Pancreas (tissue), 10 donors: ENCODE results near the gene CCND3. TPM values are rescaled to one million over a fixed set of nuclear protein-coding genes. Genes with fewer than 3 reads are reported as not detected.

ENCODE experiments used
- ATAC-seq, 4 donors: fragments of 200-7000 bp; cut with Tn5 transposase; one replicate each; pipeline versions ENCODE4 v1.8.0 to v1.9.1; 2020; ENCODE audit warnings: mild to moderate bottlenecking in 4 of 4, moderate library complexity in 4 of 4
- DNase-seq, 6 donors: peaks; one replicate each; pipeline ENCODE4 v3.0.0-alpha.2; 2020
- FAIRE-seq: peaks from 2 replicates; lab custom pipeline; 2012; peaks lifted over from hg19 to GRCh38; lab: Jason Lieb, UNC
- H3K27ac ChIP-seq, 4 donors: fragments of 200-600 bp; sonication (generic); 1 replicate in 3 of 4; 2 replicates in 1 of 4; pipeline versions ENCODE4 v1.5.0 to v1.8.0; 2020
- H3K27me3 ChIP-seq, 4 donors: fragments of 200-600 bp; one replicate each; pipeline ENCODE4 v1.8.0; 2021
- H3K36me3 ChIP-seq, 3 donors: fragments of 200-600 bp; sonication (generic) in 1 of 3; one replicate each; pipeline versions ENCODE4 v1.5.0 to v1.8.0; 2020 to 2021
- H3K4me1 ChIP-seq, 3 donors: fragments of 200-600 bp; one replicate each; pipeline ENCODE4 v1.8.0; 2021
- H3K4me3 ChIP-seq, 4 donors: fragments of 200-600 bp; sonication (generic) in 2 of 4; one replicate each; pipeline versions ENCODE4 v1.5.0 to v1.8.0; 2020 to 2021
- H3K9me3 ChIP-seq, 4 donors: fragments of 200-600 bp; one replicate each; pipeline ENCODE4 v1.8.0; 2021
- CTCF ChIP-seq, 4 donors: fragments of 200-600 bp; sonication (generic) in 3 of 4; IDR thresholded peaks; one replicate each; pipeline versions ENCODE4 v1.5.0 to v1.8.0; 2021; ENCODE audit warnings: antibody characterized with exemption in 4 of 4
- WGBS, 2 donors: extraction: QIAGEN DNeasy Blood & Tissue Kit; methylation state at CpG; one replicate each; pipeline ENCODE4 v1.1.7; 2013; 5-methylcytosine and 5-hydroxymethylcytosine counted together
- intact Hi-C, 3 donors: fragments of 100-400 bp; cut with DNase I; formaldehyde crosslinking; loops; one replicate each; pipeline versions ENCODE4 v1.11.1 to v1.14.2; 2022
- polyA plus RNA-seq, 2 donors: library from polyadenylated mRNA; stranded (reverse); fragments of 200-250 nt; gene quantifications; one replicate each; pipeline ENCODE4 v1.2.3, GENCODE V29; 2013
- total RNA-seq, 6 donors: library from RNA; stranded (reverse); fragmentation: NEBNext Ultra II Directional in 4 of 6; extraction: Animal tissue kit (Norgen Biotek cat#: 25700) in 4 of 6; gene quantifications; one replicate each; pipeline versions ENCODE4 v1.2.1 to v1.2.4, GENCODE V29; 2021 to 2023
- donor health status: healthy with polysubstance abuse.
- donor health status: DM: no; HTN: no; CAD: no; lungs with moderate emphysema.
- donor health status: DM: no; HTN: no; CAD: no.
- donor health status: control.
- donor health status: control.
- donor health status: Bipolar disorder and iron deficiency.
- donor health status: DM: yes; HTN: yes; CAD: no.
- donor health status: DM: no; HTN: no; CAD: no.
- donor health status: DM: no; HTN: no; CAD: no.
- donor health status: DM: yes; HTN: yes; CAD: no.

The CCND3 gene
- total and polyA plus RNA-seq, 8 donors, result 14.2 to 56.6 (median 23.1) TPM

GRCh38 chr6:41885930-41886329, 55.7 kb downstream of the CCND3 start:
- no peak for FAIRE-seq
- Histone ChIP-seq H3K27ac (no peak overlapping the region), H3K9me3 (no peaks in the 10 kb centered on the region), H3K27me3 (no peaks in the 10 kb centered on the region), H3K36me3 (no peaks in the 10 kb centered on the region), H3K4me3 (no peak overlapping the region), H3K4me1 (no peaks in the 10 kb centered on the region)
- ATAC-seq, result no peak
- intact Hi-C loops, result no loop called here
- TF ChIP-seq CTCF (IDR thresholded peaks at IDR 0.05), result no peak
- no peak for DNase-seq
- WGBS, 2 donors, result 78 to 83% methylated on average over 1 of the region's 1 CpG

- WGBS, 2 donors, result 75 to 76% methylated on average over 5 of the region's 5 CpGs
- Histone ChIP-seq H3K36me3 (no peaks in the 10 kb centered on the region), H3K27ac (no peak overlapping the region), H3K4me1 (no peaks in the 10 kb centered on the region), H3K4me3 (no peak overlapping the region), H3K27me3 (no peaks in the 10 kb centered on the region), H3K9me3 (no peaks in the 10 kb centered on the region)
- ATAC-seq (no peak), FAIRE-seq (no peak), DNase-seq (no peak)
- no peak for TF ChIP-seq CTCF (IDR thresholded peaks at IDR 0.05)
- intact Hi-C loops, result no loop called here
Measured at GRCh38 chr6:41884957-41885356, 56.7 kb downstream of the CCND3 start.

Other genes with a start within 250 kb of the CCND3 start
- gene TFEB, start 206.2 kb downstream of the CCND3 start, total RNA-seq, result 10 to 100 TPM in 3 of 6 donors, 1 to 10 TPM in 3; 6.5 to 16.2 (median 10.1) TPM
- gene TFEB, start 206.2 kb downstream of the CCND3 start, polyA plus RNA-seq, result 10 to 100 TPM; 27.4 to 49.4 TPM
- 10 to 100 TPM in 1 of 6 donors, 1 to 10 TPM in 5; 1.0 to 24.4 (median 3.2) TPM for gene PGC, start 194.4 kb downstream of the CCND3 start, total RNA-seq
- 10 to 100 TPM in 1 of 2 donors, 1 to 10 TPM in 1; 1.5 to 33.6 TPM for gene PGC, start 194.4 kb downstream of the CCND3 start, polyA plus RNA-seq
- 1 to 10 TPM; 2.1 to 5.2 (median 2.7) TPM for gene FRS3, start 161.9 kb downstream of the CCND3 start, total RNA-seq
- gene FRS3, start 161.9 kb downstream of the CCND3 start, polyA plus RNA-seq, result 1 to 10 TPM; 6.6 to 7.8 TPM
- 1 to 10 TPM in 4 of 6 donors, under 1 TPM in 2; 0.88 to 5.7 (median 1.3) TPM for gene PRICKLE4, start 161.0 kb downstream of the CCND3 start, total RNA-seq
- 1 to 10 TPM; 2.6 to 2.7 TPM for gene PRICKLE4, start 161.0 kb downstream of the CCND3 start, polyA plus RNA-seq
- gene TOMM6, start 154.1 kb downstream of the CCND3 start, total RNA-seq, result 10 to 100 TPM; 48.6 to 86.2 (median 66.8) TPM
- gene TOMM6, start 154.1 kb downstream of the CCND3 start, polyA plus RNA-seq, result 100 to 1,000 TPM; 123 to 196 TPM
- gene USP49, start 46.4 kb downstream of the CCND3 start, total RNA-seq, result 1 to 10 TPM in 5 of 6 donors, under 1 TPM in 1; 0.98 to 2.4 (median 1.4) TPM
- 1 to 10 TPM; 1.5 TPM for gene USP49, start 46.4 kb downstream of the CCND3 start, polyA plus RNA-seq
- 10 to 100 TPM in 1 of 6 donors, 1 to 10 TPM in 5; 5.8 to 13.1 (median 8.7) TPM for gene MED20, start 20.7 kb downstream of the CCND3 start, total RNA-seq
- gene MED20, start 20.7 kb downstream of the CCND3 start, polyA plus RNA-seq, result 1 to 10 TPM; 5.3 to 9.3 TPM
- gene BYSL, start 20.3 kb downstream of the CCND3 start, total RNA-seq, result 10 to 100 TPM in 1 of 6 donors, 1 to 10 TPM in 5; 4.7 to 18.6 (median 8.2) TPM
- gene BYSL, start 20.3 kb downstream of the CCND3 start, polyA plus RNA-seq, result 10 to 100 TPM; 10.2 to 12.8 TPM
- gene TAF8, start 108.7 kb upstream of the CCND3 start, total RNA-seq, result 10 to 100 TPM in 3 of 6 donors, 1 to 10 TPM in 3; 7.5 to 16.8 (median 9.8) TPM
- gene TAF8, start 108.7 kb upstream of the CCND3 start, polyA plus RNA-seq, result 1 to 10 TPM; 4.8 to 7.8 TPM
- gene C6orf132, start 200.8 kb upstream of the CCND3 start, total RNA-seq, result 10 to 100 TPM; 10.5 to 21.6 (median 15.6) TPM
- gene C6orf132, start 200.8 kb upstream of the CCND3 start, polyA plus RNA-seq, result 10 to 100 TPM in 1 of 2 donors, 1 to 10 TPM in 1; 6.1 to 16.7 TPM
- under 1 TPM in 1 of 6 donors, not detected in 5; 0.12 TPM for gene GUCA1A, start 231.6 kb upstream of the CCND3 start, total RNA-seq
- gene GUCA1A, start 231.6 kb upstream of the CCND3 start, polyA plus RNA-seq, result not detected